ENCODE measurements around the gene FOXD1.
"Not testable (repeated sequence)": the region's sequence is repeated elsewhere in the genome, so short reads cannot be mapped to it uniquely, and the experiment has no call there.

Gene FOXD1

DNA sequence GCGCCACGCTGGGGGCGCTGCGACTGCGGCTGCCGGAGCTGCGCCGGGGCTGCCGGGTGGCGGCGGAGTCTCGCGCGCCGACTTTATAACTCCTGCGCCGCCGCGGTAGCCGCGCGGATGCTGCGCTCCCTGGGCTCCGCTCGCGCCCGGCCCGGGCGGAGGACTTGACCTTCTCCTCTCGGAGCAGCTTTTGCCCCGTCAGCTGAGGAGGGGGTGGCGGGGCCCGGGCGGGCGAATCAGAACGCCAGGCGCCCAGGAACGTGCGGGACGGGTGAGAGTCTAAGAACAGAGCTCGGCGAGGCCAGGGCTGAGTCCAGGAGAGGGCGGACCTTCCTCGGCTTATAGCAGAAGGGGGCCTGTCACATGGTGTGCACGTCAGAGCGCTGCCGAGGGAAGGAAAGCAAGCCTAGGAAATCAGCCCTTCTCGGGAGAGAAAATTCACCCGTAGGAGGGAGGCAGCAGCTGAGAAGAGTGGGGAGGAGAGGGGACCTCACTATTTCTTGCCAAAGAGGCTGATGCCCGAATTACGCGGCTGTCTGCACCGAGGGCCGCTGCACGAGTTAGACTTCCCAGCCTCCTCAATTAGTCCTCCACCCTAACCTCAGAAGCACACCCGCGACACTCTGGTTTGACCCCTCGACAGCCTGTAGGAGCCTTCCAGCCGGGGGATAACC is at the start of gene FOXD1:
FOXD1 (minus strand) TSS at position 315 of the 674 bp plus-strand sequence. CDS start 415 bp downstream, outside the sequence.
- DNase-seq, result peak; percentile 45

DNA sequence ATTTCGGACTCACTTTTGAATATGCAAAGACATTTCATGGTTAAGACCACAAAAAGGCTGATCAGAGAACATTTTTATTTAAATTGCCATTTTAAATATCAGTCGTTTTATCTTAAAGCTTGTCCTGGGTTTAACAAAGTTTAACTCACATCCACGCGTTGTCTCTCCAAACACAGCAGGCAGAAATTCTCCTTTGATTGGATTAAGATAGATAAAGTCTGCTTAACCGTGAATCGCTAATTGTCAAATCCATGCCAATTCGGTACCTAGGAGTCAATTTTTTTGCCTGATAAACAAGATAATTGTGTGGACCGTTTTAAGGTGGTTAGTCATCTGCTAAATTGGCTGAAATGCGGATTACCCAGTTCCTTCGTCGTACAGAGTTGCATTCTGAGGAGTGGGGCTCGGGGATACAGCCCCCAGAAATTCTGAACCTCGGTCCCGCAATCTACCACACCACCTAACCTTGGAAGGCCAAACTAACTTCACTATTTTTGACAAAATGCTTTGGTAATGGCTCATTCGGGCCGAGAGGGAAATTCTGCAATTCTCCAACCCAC is 49.0 kb upstream of the FOXD1 start:
- no peak for DNase-seq

DNA sequence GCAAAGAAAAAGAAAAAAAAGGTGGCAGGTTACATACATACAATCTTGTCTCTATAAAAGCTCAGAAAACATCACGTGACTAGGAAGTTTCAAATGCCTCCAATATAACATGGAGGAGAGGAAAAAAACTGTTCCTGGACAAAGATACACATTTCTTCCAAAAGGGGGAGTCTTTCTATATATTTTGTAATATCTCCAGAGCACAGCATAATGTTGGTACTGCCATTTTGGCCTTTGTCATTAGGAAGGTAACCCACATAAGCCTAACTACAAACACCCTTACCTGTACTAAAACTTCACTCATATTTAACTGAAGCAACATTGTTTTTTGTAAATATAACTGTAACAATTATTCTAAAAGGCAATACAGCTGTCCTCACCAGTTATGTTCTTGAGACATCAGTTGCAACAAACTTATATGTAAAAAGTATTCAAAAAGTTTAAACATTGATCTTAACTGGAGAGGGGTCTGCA is 48.4 kb upstream of the FOXD1 start:
- DNase-seq, result no peak

DNA sequence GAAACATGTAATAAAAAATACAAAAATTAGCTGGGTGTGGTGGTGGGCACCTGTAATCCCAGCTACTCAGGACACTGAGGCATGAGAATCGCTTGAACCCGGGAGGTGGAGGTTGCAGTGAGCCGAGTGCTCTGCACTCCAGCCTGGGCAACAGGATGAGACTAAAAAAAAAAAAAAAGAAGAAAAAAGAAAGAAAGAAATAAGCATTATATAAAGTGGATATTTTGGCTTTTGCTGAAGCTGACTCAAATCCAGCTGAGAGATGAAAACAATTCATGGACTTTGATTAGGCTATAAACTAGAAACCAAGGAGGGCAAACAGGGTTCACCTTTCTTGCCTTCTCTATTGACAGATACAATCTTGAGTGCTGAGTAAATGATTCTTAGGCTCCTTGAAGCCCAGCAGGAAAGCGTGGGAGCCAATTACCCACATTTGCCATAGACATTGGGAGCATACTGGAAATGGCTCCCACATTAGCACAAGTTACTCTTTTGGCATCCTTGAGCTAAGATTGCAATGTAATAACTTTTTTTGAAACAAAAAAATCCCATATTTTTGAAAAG is 47.3 kb upstream of the FOXD1 start:
- DNase-seq, result no peak

DNA sequence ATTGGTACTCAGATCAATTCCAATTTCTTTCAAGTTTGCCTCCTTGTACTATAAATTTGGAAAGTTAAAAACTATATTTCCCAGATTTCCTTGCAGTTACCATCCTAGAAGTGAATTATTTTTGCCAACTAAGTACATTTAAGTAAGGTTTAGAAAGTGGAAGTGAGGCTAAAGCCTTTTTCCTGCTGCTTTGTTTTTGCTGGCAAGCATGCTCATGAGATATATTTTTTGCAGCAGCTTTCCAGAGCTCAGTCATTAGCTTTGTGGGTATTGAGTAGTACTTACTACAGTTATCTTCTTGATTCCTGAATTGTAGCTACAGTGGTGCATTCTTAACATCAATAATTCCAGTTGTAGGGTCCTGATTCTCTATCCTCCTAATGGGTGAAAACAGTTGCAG is 46.1 kb upstream of the FOXD1 start:
- no peak for DNase-seq

DNA sequence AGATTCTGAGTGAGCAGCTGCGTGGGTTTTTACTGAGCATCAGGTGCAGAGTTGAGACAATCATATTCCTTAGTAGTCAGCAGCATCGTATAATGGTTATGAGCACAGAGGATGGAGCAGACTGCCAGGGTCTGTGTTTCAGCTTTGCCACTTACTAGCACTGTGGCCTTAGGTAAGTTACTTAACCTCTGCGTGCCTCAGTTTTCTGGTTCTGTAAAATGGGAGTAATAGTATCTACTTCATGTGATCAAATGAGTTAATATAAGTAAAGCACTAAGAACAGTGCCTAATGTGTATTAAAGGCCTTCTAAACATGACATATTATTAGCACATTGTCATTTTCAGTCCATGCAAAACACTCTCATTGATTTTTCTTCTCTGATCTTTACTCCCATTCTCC is 44.8 kb upstream of the FOXD1 start:
- DNase-seq, result no peak

DNA sequence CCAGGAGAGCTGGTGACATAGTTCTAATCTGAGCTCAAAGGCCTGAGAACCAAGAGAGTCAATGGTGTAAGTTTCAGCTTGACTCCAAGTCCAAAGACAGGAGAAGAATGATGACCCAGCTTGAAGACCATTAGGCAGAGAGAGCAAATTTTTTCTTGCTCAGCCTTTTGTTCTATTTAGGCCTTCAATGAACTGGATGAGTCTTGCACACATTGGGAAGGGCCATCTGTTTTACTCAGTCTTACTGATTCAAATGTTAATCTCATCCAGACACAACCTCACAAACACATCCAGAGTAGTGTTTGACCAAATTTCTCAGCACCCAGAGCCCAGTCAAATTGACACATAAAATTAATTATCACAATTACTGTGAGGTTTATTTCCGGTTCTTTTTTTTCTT is 42.6 kb upstream of the FOXD1 start:
- DNase-seq, result no peak

DNA sequence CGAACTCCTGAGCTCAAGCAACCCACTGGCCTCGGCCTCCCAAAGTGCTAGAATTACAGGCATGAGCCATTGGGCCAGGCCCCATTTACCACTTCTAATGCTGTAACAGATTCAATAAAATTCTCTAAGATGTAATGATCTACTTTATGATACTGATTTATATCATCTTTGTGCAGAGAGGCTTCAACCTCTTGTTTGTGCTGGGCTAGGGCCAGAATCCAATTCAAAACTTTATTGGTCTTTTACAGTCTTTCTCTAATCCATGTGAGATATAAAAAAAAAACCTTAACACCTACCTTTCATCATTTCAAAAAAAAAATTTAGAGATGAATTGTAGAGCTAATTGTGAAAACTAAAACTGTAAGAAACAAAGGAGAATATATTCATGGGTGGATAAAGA is 41.5 kb upstream of the FOXD1 start:
- DNase-seq, result no peak

DNA sequence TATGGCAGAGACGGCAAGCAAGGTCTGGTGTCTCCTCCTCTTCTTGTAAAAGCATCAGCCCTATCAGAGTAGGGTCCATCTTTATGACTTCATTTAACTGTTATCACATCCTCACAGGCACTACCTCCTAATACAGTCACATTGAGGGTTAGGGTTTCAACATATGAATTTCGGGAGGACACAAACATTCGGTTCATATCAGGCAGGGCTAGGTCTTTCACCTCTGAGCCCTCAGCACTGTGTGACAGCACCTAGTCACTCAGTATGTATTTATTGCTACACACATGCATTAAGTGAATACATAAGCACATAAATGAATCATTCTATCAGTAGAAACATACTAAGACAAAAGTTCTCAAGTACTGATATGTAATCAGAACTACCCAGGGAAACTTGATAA is 40.2 kb upstream of the FOXD1 start:
- DNase-seq, result no peak

DNA sequence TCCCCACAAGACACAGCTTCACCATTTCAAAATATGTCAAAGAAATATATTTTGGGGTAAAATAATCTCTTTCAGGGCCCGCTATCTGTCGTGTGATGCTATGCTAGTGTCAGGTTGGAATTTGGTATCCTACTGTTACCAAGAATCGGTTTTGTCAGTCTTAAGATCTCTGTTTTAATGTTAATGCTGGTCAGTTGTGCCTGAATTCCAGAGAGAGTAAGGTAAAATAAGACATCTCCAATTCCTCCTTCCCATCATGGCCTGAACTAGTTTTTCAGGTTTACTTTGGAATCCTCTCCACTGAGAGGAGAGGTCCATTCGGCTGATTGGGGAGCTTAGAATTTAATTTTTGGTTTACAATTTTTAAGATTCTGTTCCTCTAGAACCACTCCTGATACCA is 39.2 kb upstream of the FOXD1 start:
- no peak for DNase-seq

DNA sequence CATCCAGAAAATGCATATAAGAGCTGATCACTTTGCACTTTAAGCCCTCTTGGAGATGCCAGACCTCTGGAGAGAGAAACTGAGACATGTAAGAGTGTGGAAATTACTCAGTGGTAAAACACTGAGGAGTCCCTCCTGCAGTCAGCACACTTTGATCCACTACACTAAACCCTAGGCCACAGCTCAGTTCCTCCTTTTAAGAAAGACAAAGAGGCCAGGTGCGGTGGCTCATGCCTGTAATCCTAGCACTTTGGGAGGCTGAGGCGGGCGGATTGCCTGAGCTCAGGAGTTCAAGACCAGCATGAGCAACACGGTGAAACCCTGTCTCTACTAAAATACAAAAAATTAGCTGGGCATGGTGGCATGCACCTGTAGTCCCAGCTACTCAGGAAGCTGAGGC is 38.7 kb upstream of the FOXD1 start:
- DNase-seq, result not testable (repeated sequence)

DNA sequence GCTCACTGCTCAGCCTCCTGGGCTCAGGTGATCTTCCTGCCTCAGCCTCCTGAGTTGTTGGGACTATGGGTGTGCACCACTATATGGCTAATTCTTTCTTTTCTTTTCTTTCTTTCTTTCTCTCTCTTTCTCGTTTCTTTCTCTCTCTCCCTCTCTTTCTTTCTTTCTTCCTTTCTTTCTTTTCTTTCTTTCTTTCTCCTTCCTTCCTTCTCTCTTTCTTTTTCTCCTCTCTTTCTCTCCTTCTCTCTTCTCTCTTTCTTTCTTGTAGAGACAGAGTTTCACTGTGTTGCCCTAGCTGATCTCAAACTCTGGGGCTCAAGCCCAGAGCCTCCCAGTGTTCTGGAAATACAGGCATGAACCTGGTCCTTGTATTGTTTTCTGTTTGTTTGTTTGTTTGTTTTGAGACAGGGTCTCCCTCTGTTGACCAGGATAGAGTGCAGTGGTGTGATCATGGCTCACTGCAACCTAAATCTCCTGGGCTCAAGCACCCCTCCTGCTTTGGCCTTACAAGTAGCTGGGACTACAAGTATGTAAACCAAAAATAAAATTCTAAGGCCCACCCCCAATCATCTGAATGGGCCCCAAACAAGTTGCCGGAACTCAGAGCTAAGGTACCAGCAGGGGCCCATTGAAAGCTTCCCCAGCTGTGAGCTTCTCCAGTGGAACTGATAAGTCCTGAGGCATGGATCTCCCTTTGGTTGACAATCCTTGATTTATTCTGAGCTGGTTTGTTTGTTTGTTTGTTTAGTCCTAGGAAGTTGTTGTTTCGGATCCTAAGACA is 37.7 kb upstream of the FOXD1 start:
- DNase-seq, result no peak

DNA sequence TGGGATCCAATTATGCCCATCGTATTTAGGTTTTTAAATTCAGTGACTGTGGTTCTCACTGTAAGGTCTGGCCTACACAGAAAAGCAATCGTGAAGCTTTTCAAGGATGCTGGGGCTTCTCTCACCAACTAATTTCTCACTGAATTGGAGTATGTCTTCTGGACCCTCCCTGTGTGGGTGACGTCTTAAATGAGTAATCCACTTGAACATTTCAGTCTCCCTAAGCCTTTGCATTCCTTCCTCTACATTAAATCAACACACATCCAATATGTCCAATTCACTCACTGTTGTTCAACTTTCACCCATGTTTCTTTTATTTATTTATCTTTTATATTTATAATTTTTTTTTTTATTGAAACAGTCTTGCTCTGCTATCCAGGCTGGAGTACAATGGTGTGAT is 37.1 kb upstream of the FOXD1 start:
- DNase-seq, result no peak

DNA sequence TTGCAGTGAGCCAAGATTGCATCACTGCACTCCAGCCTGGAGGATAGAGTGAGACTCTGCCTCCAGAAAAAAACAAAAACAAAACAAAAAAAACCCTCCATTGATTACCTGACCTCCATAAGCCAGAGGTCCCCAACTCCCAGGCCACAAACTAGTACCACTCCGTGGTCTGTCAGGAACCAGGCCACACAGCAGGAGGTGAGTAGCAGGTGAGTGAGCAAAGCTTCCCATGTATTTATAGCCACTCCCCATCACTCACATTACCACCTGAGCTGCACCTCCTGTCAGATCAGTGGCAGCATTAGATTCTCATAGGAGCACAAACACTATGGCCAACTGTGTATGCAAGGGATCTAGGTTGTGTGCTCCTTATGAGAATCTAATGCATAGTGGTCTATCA is 35.9 kb upstream of the FOXD1 start:
- DNase-seq, result no peak

DNA sequence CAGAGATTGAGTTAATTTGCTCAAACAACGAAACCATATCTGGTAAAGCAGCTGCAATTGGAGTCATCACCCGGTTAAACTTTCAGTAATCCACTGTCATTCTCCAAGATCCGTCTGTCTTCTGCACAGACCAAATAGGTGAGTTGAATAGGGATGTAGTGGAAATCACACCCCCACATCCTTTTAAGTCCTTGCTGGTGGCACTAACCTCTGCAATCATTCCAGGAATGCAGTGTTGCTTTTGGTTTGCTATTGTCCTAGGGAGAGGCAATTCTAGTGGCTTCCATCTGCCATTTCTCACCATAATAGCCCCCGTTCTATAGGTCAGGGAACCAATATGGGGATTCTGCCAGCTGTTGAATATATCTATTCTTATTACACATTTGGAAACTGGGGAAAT is 35.1 kb upstream of the FOXD1 start:
- no peak for DNase-seq

DNA sequence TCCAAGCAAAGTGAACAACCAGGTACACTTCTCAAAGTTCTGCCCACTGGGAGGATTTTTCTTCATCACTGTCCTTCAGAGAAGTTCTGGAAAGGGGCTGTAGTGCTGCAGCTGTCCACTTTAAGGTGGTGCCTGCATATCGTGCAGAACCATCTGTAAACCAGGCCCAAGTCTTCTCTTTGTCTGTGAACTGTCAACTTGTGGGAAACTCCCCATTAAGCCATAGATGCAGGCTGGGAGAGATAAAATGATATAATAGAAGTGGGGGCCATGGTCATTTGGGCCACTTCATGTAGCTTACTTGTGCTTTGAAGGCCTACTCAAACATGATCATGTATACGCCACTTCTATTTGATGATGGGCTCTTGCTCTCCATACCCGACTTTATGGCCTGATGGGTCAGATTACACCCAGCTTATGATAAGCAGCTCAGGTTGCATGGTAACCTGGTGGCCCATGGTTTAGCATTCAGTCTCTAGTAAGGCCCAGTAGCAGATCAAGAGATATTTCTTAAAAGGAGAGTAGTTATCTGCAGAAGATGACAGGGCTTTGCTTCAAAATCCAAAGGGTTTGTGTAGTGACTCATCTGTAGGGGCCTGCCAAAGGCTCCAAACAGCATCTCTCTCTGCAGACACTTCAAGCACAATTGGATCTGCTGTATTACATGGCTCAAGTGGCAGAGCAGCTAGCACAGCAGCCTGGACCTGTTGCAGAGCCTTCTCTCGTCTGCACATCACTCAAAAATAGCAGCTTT is 34.0 kb upstream of the FOXD1 start:
- no peak for DNase-seq

DNA sequence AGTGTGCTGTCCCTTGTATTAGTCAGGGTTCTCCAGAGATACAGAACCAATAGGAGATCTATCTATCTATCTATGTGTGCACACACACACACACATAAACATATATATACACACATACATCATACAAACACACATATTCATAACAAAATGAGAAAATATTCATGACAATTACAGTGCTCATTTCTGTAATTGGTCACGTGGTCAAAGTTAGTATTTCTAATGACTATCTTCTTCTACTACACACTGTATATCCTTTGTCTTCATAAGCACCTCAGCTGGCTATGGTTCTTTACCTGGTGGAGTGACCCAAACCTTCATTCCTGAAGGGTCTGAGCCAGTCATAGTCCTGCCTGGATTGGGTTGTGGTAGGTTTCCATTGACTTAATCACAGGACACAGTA is 31.9 kb upstream of the FOXD1 start:
- no peak for DNase-seq

DNA sequence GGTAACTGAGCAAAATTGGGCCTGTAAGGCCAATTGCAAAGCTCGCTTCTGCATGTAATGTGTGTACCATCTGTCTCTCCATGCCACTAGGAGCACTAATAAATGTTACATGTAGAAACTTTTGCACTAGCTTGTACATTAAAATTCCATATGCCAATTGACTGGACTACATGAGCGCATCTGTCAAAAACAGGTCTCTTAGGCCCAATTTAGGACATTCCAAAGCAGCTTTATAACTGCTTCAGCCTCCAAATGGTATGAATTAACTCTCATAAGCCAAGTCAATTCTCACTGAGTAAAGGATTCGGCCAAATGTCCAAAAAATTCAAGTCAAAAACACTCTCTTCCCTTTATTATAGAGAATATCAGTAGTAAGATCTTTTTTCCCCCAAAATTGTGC is 23.5 kb upstream of the FOXD1 start:
- no peak for DNase-seq

DNA sequence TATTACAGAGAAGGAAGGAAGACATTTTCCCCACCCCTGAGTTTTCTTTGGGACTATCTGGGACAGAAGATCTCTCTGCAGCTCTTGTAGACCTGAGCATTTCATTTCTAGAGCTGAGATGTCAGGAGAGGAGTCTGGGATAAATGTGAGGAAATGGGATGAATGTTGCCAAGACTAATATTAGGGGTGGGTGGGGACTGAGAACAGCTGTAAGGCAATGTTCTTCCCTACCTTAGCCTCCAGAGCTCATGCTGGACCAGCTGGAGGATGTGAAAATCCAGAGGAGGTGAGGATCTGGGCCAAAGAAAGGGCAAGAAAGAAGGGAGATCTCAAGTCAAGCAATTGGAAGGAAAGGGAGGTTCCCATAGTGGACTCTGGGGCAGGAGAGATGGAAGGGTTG is 23.1 kb upstream of the FOXD1 start:
- no peak for DNase-seq

DNA sequence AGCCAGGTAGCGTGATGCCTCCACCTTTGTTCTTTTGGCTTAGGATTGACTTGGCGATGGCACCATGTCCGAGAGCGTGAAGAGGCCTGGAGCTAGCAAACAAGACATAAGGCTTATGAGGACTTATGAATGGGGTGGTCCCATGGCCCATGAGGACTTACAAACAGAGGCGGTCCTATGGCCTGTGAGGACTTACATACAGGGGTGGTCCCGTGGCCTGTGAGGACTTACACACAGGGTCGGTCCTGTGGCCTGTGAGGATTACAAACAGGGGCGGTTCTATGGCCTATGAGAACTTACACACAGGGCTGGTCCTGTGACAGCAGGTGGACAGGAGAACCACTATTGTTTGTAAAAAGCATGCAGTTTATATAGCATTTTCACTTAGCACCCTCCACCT is 21.3 kb upstream of the FOXD1 start:
- DNase-seq, result no peak

DNA sequence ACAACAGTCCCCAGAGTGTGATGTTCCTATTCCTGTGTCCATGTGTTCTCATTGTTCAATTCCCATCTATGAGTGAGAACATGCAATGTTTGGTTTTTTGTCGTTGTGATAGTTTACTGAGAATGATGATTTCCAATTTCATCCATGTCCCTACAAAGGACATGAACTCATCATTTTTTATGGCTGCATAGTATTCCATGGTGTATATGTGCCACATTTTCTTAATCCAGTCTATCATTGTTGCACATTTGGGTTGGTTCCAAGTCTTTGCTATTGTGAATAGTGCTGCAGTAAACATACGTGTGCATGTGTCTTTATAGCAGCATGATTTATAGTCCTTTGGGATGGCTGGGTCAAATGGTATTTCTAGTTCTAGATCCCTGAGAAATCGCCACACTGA is 20.1 kb upstream of the FOXD1 start:
- DNase-seq, result not testable (repeated sequence)

DNA sequence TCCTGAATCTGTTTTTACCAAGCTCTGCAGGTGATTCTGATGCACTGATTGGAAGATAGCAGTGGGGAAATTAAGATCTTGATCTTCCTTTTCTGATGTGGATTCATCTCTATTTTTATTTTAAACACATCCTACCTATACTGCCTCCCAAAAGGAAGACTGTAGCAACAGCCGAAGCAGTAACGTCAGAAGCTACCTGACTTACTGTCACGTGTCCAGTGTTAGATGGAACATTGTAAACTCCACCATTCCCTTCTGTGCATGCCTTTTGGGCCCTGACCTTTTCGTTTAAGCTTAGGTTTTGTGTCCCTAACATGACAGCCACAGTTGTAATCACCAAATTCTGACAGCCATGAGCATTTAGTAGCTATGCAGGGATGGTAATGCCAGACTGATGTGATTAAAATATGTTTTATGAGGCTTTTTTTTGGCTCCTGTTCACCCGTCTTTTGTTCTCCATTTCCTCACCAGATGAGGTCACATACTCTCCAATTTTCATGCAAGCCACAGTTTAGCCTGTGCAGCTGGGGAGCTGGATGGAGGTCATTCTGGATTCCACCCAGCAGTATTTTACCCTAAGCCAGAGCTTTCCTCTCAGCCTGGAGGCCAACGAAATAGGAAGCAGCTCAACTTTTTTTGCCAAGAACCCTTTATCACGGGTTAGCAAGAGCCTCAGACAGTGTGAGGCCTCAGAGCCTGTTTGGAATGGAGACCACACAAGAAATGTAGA is 15.6 kb upstream of the FOXD1 start:
- no peak for DNase-seq

DNA sequence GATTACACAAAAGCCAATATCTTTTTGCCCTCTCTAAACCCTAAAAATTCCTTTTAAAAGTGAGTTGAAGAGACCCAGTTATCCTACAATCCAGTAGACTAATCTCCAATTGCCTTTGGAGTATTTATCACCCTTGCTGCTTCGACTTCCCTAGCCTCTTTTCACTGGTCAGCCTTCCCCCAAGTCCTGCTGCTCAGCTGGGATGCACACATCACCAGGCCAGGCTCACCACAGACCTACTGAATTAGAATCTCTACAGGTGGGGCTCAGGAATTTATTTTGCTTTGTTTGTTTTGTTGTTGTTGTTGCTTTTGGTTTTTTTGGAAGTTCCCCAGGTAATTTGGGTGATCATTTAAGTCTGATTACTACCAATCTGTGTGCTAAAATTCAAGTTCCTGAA is 11.6 kb upstream of the FOXD1 start:
- no peak for DNase-seq

Data from activated naive CD4-positive, alpha-beta T cell treated with Interleukin-2 at 50 U/mL for 16 hours (primary cell).